ENCODE measurements around the gene BRIP1.

GRCh38 chr17:61903251-61903650 is 39.9 kb upstream of the BRIP1 start:
- no peak for TF ChIP-seq PRDM15 (CRISPR knock-in tag; IDR thresholded peaks at IDR 0.05)
- TF ChIP-seq CTCF (IDR thresholded peaks at IDR 0.05 in 2 of 3, conservative IDR thresholded peaks at IDR 0.05 in 1 of 3; ENCODE audit: control insufficient read depth in 2 of 3, extremely low read depth in 1 of 3, insufficient read depth in 1 of 3, low read depth in 3 of 3, low read length in 3 of 3) = no peak
- TF ChIP-seq YY1 (IDR thresholded peaks at IDR 0.05; ENCODE audit: low read depth, low read length) = no peak
- no peak for TF ChIP-seq MAX (IDR thresholded peaks at IDR 0.05; ENCODE audit: low read depth, low read length)
- TF ChIP-seq NR2C1 (IDR thresholded peaks at IDR 0.05) = no peak
- no peak for TF ChIP-seq E2F8 (IDR thresholded peaks at IDR 0.05; ENCODE audit: low read depth, partially characterized antibody)
- no peak for TF ChIP-seq USF2 (IDR thresholded peaks at IDR 0.05; ENCODE audit: borderline replicate concordance, low read depth, low read length)
- TF ChIP-seq MYC (IDR thresholded peaks at IDR 0.05; ENCODE audit: insufficient read depth, insufficient read length, insufficient replicate concordance, low read length, severe bottlenecking) = no peak
- TF ChIP-seq ZBED1 (IDR thresholded peaks at IDR 0.05; ENCODE audit: borderline replicate concordance) = no peak
- no peak for TF ChIP-seq POLR2A (IDR thresholded peaks at IDR 0.05; ENCODE audit: low read depth, low read length)
- no peak for TF ChIP-seq CREM (IDR thresholded peaks at IDR 0.05; ENCODE audit: low read depth)
- TF ChIP-seq BHLHE40 (IDR thresholded peaks at IDR 0.05; ENCODE audit: borderline replicate concordance in 1 of 2, low read depth in 2 of 2, low read length in 1 of 2) = no peak
- TF ChIP-seq EZH2 (IDR thresholded peaks at IDR 0.05; ENCODE audit: borderline replicate concordance, control insufficient read depth, low read depth, low read length) = no peak
- no peak for TF ChIP-seq ESRRA (IDR thresholded peaks at IDR 0.05; ENCODE audit: low read length)
